Activated CD8-positive, alpha-beta T cell treated with anti-CD3 and anti-CD28 coated beads for 36 hours (primary cell): ENCODE data around the gene CD300LG. TPM values are rescaled to one million over a fixed set of nuclear protein-coding genes. Genes with fewer than 3 reads are reported as not detected.
A peak's percentile ranks its signal among the peaks of the same experiment; 100 is the strongest.

Source experiments
- ATAC-seq: fragments of 200-7000 bp; cut with Tn5 transposase; one replicate; pipeline ENCODE4 v1.10.0; 2021; ENCODE audit warnings: mild to moderate bottlenecking, moderate library complexity
- CTCF ChIA-PET: fragments of 350-600 bp; sonication (Branson Sonifier 250); formaldehyde crosslinking; loops from one replicate; lab custom pipeline; 2021; ENCODE audit warnings: antibody characterized with exemption; lab: Charles Lee
- POLR2A ChIA-PET: fragments of 350-600 bp; sonication (Branson Sonifier 250); formaldehyde crosslinking; loops from one replicate; lab custom pipeline; 2021; ENCODE audit warnings: antibody characterized with exemption; lab: Charles Lee
- DNase-seq: peaks from one replicate; pipeline ENCODE4 v3.0.0-alpha.2; 2020
- H3K27ac Mint-ChIP-seq: one replicate; pipeline ENCODE4 v1.8.0; 2021; ENCODE audit warnings: mild to moderate bottlenecking, mixed read lengths
- H3K27me3 Mint-ChIP-seq: one replicate; pipeline ENCODE4 v1.8.0; 2021; ENCODE audit warnings: mixed read lengths
- H3K36me3 Mint-ChIP-seq: one replicate; pipeline ENCODE4 v1.8.0; 2021; ENCODE audit warnings: low read depth, mixed read lengths
- H3K4me1 Mint-ChIP-seq: one replicate; pipeline ENCODE4 v1.8.0; 2021; ENCODE audit warnings: low read depth, mixed read lengths
- H3K4me3 Mint-ChIP-seq: one replicate; pipeline ENCODE4 v1.8.0; 2021; ENCODE audit warnings: mild to moderate bottlenecking, moderate library complexity, mixed read lengths
- H3K9me3 Mint-ChIP-seq: one replicate; pipeline ENCODE4 v1.8.0; 2021; ENCODE audit warnings: mixed read lengths
- CTCF ChIP-seq: fragments of 200-600 bp; IDR thresholded peaks from one replicate; pipeline ENCODE4 v1.8.0; 2022; ENCODE audit warnings: antibody characterized with exemption, mild to moderate bottlenecking
- intact Hi-C: fragments of 100-400 bp; cut with micrococcal nuclease; formaldehyde crosslinking; loops from one replicate; pipeline ENCODE4 v1.10.0; 2022
- total RNA-seq, 2 experiments: library from RNA; stranded (reverse); gene quantifications; one replicate each; pipeline ENCODE4 v1.2.3, GENCODE V29; 2021

CD300LG gene
- total RNA-seq, 2 experiments from 2014 or later = not detected

DNA sequence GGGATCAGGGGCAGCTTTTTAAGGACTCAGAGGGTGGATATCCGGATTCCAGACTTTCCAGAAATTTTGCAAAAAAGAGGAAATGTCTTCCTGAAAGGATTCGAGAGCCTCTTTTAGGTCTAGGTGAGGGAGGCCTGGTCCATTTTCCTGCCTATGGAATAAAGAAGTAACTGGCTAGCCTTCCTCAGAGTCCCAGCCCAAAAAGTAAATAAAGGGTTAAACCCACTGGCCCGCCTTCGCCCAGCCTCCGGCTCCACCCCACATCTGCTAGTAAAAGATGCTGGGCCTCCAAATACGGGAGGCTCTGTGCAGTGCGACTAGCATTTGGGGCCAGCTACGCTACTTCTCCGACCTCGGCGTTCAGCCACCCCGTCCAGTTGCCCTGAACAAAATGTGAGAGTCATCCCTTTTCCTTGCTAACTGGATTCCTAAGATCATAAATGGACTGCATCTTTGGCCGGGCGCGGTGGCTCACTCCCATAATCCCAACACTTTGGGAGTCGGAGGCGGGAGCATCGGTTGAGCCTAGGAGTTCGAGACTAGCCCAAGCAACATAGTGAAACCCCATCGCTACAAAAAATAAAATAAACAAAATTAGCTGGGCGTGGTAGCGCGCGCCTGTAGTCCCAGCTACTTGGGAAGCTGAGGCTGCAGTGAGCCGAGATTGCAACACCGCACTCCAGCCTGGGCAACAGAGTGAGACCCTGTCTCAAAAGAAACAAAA, 61.2 kb downstream of the CD300LG start:
- CTCF ChIA-PET = interaction anchor here (0.8 to 4.9 kb wide), 13 partner anchors 9 to 133 kb away, joined by 3 to 48 read pairs (median 4); partner anchors contain the start of gene TMEM101
- Mint-ChIP-seq H3K27ac (no peak overlapping the region), H3K36me3 (no peaks in the 10 kb centered on the region), H3K4me1 (peaks cover 12% of the 10 kb centered on the region), H3K27me3 (peaks cover 11% of the 10 kb centered on the region), H3K4me3 (peak overlapping the region; percentile 77), H3K9me3 (no peaks in the 10 kb centered on the region)
- intact Hi-C loops = no loop called here
- ATAC-seq (peak; percentile 62), DNase-seq (peak; percentile 74)
- POLR2A ChIA-PET = interaction anchor here (1.1 to 2.0 kb wide), 2 partner anchors 9 to 18 kb away, joined by 3 to 5 read pairs; no protein-coding TSS in a partner anchor
- no peak for TF ChIP-seq CTCF

DNA sequence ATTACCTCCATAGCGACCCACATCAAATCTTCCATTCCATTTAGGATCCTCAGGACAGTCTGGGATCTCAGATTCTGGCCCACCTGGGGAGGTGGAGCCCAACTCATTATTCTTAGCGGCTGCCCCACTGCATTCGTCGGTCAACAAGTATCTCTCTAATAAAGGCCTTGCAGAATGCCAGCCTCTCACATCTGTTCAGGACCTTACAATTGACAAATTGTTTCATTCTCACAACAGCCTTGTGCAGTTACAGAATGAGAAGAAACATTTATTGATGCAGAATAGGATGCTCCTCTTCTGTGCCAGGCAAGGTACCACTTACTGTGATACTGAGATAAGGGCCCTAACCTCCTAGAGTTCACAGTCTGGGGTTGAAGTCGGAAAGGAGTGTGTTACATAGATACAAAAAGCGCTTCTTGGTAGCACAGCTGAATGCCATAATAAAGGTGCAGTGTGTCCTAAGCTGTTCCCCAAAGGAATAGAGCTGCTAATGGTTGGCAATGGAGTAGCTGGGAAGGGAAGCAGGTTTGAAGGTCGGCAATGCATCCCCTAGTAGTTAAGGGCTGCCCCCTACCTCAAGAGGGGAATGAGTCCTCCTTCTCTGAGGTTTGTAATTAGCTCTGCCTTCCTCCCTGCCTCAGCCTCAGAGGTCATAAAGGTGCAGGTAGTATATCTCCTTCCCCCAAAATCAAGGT, 62.7 kb downstream of the CD300LG start:
- H3K36me3 Mint-ChIP-seq = no peaks in the 10 kb centered on the region
- H3K9me3 Mint-ChIP-seq = no peaks in the 10 kb centered on the region
- TF ChIP-seq CTCF = no peak
- DNase-seq (no peak), ATAC-seq (no peak)
- no peak overlapping the region for H3K27ac Mint-ChIP-seq
- intact Hi-C loops = no loop called here
- H3K4me1 Mint-ChIP-seq = peaks cover 12% of the 10 kb centered on the region
- ChIA-PET CTCF (interaction anchor here (0.7 to 4.9 kb wide), 21 partner anchors 10 to 259 kb away, joined by 3 to 48 read pairs (median 4); no protein-coding TSS in a partner anchor), POLR2A (interaction anchor here (1.0 to 1.3 kb wide), 2 partner anchors 10 to 28 kb away, joined by 3 read pairs; no protein-coding TSS in a partner anchor)
- no peak overlapping the region for H3K4me3 Mint-ChIP-seq
- peaks cover 7% of the 10 kb centered on the region for H3K27me3 Mint-ChIP-seq

DNA sequence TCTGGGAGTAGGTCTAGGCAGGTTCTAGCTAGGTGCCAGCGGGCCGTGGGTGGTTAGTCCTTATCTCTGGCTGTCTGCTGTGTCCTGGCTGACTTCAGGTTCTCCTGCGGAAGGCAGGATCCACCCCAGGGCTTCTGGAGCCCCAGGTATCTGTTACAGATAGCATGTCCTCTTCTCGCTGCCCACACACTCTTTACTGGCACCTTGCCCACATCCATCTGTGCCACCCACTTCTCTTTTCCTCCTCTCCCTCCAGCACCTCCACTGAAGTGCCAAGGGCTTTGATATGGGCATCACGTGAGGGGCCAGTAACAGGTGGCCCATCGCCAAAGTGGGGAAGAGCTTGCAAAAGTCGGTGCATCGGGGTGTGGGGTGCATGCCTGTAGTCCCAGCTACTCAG, 64.9 kb downstream of the CD300LG start:
- CTCF ChIA-PET = interaction anchor here (0.7 to 1.1 kb wide), 2 partner anchors 35 to 83 kb away, joined by 3 to 4 read pairs; no protein-coding TSS in a partner anchor
- H3K36me3 Mint-ChIP-seq = no peaks in the 10 kb centered on the region

GRCh38 chr17:43912635-43913304, 65.8 kb downstream of the CD300LG start:
- H3K27ac Mint-ChIP-seq = no peak overlapping the region
- no peaks in the 10 kb centered on the region for H3K9me3 Mint-ChIP-seq
- no peaks in the 10 kb centered on the region for H3K36me3 Mint-ChIP-seq
- no peak for DNase-seq
- POLR2A ChIA-PET = no interaction called here
- intact Hi-C loops = no loop called here
- no peak for TF ChIP-seq CTCF
- CTCF ChIA-PET = interaction anchor here (0.7 kb wide), 1 partner anchor 83 kb away, joined by 4 read pairs; no protein-coding TSS in a partner anchor
- H3K4me1 Mint-ChIP-seq = peaks cover 12% of the 10 kb centered on the region
- H3K4me3 Mint-ChIP-seq = no peak overlapping the region
- ATAC-seq = no peak
- H3K27me3 Mint-ChIP-seq = no peaks in the 10 kb centered on the region

More for the DNA sequence above, 64.9 kb downstream of the CD300LG start:
- Mint-ChIP-seq H3K4me1 (peaks cover 10% of the 10 kb centered on the region), H3K27me3 (no peaks in the 10 kb centered on the region), H3K4me3 (no peak overlapping the region), H3K27ac (no peak overlapping the region), H3K9me3 (no peaks in the 10 kb centered on the region)
- intact Hi-C loops = no loop called here
- no peak for TF ChIP-seq CTCF
- ATAC-seq (no peak), DNase-seq (no peak)
- POLR2A ChIA-PET = interaction anchor here (1.0 kb wide), 1 partner anchor 99 kb away, joined by 3 read pairs; no protein-coding TSS in a partner anchor

Other genes starting within 250 kb of the CD300LG start
- gene MEOX1, start 185.3 kb upstream of the CD300LG start, total RNA-seq = under 1 TPM; 0.45 to 0.47 TPM
- gene SOST, start 88.4 kb upstream of the CD300LG start, total RNA-seq = not detected
- gene DUSP3, start 68.2 kb upstream of the CD300LG start, total RNA-seq = 10 to 100 TPM; 24.7 to 26.3 TPM
- gene CFAP97D1, start 66.7 kb upstream of the CD300LG start, total RNA-seq = under 1 TPM in 1 of 2 experiments, not detected in 1; 0.07 TPM
- under 1 TPM; 0.27 to 0.31 TPM for gene MPP3, start 14.0 kb upstream of the CD300LG start, total RNA-seq
- 1 to 10 TPM; 6.0 TPM for gene MPP2, start 60.4 kb downstream of the CD300LG start, total RNA-seq
- gene PPY, start 95.3 kb downstream of the CD300LG start, total RNA-seq = not detected
- gene PYY, start 106.8 kb downstream of the CD300LG start, total RNA-seq = under 1 TPM in 1 of 2 experiments, not detected in 1; 0.29 TPM
- 1 to 10 TPM; 1.7 to 2.4 TPM for gene NAGS, start 157.4 kb downstream of the CD300LG start, total RNA-seq
- gene TMEM101, start 167.8 kb downstream of the CD300LG start, total RNA-seq = 10 to 100 TPM; 26.1 to 28.5 TPM
- gene LSM12, start 219.5 kb downstream of the CD300LG start, total RNA-seq = 100 to 1,000 TPM; 104 to 110 TPM
- 10 to 100 TPM; 20.2 to 20.7 TPM for gene G6PC3, start 223.6 kb downstream of the CD300LG start, total RNA-seq